Natural killer cell (primary cell): ENCODE data around the gene COL20A1. TPM values are rescaled to one million over a fixed set of nuclear protein-coding genes. Genes with fewer than 3 reads are reported as not detected.

Experiments
- ATAC-seq, 3 donors: fragments of 150-1000 bp in 2 of 3; fragments of 200-7000 bp in 1 of 3; cut with Tn5 transposase; 1 replicate in 1 of 3; 2 replicates in 2 of 3; pipeline ENCODE4 v1.10.0; 2021; ENCODE audit warnings: mild to moderate bottlenecking in 2 of 3, moderate library complexity in 2 of 3
- DNase-seq, 2 donors: peaks; one replicate each; pipeline versions ENCODE4 v3.0.0 to v3.0.0-alpha.2; 2013 to 2021; ENCODE audit warnings: mixed read lengths in 1 of 2
- H3K27ac ChIP-seq: one replicate; pipeline ENCODE4 v1.5.1; 2013; ENCODE audit warnings: mild to moderate bottlenecking, low read length
- H3K27me3 ChIP-seq: one replicate; pipeline ENCODE4 v1.6.1; 2013; ENCODE audit warnings: low read length; ENCODE audit not compliant: control insufficient read depth, insufficient read depth
- H3K36me3 ChIP-seq: one replicate; pipeline ENCODE4 v1.6.1; 2013; ENCODE audit warnings: low read length; ENCODE audit not compliant: control insufficient read depth, insufficient read depth
- H3K4me1 ChIP-seq: one replicate; pipeline ENCODE4 v1.6.1; 2013; ENCODE audit warnings: low read length; ENCODE audit not compliant: control insufficient read depth, insufficient read depth
- H3K4me3 ChIP-seq: one replicate; pipeline ENCODE4 v1.5.1; 2013; ENCODE audit warnings: low read length
- H3K9me3 ChIP-seq: one replicate; pipeline ENCODE4 v1.6.1; 2013; ENCODE audit warnings: low read length; ENCODE audit not compliant: control insufficient read depth, insufficient read depth
- H3K27ac Mint-ChIP-seq, 2 donors: one replicate each; pipeline ENCODE4 v1.8.0; 2022; ENCODE audit warnings: mild to moderate bottlenecking in 2 of 2, mixed read lengths in 2 of 2, moderate library complexity in 1 of 2
- H3K27me3 Mint-ChIP-seq, 2 donors: one replicate each; pipeline ENCODE4 v1.8.0; 2022; ENCODE audit warnings: low read depth in 2 of 2, mixed read lengths in 2 of 2
- H3K36me3 Mint-ChIP-seq: one replicate; pipeline ENCODE4 v1.8.0; 2022; ENCODE audit warnings: mixed read lengths
- H3K4me1 Mint-ChIP-seq, 2 donors: one replicate each; pipeline ENCODE4 v1.8.0; 2022; ENCODE audit warnings: mixed read lengths in 2 of 2
- H3K4me3 Mint-ChIP-seq: one replicate; pipeline ENCODE4 v1.8.0; 2022; ENCODE audit warnings: mild to moderate bottlenecking, moderate library complexity, mixed read lengths
- H3K9me3 Mint-ChIP-seq, 2 donors: one replicate each; pipeline ENCODE4 v1.8.0; 2022; ENCODE audit warnings: mixed read lengths in 2 of 2
- WGBS: methylation state at CpG from one replicate; pipeline ENCODE4 v1.1.7; 2013; ENCODE audit warnings: missing lambda C conversion rate; ENCODE audit not compliant: insufficient coverage; 5-methylcytosine and 5-hydroxymethylcytosine counted together
- intact Hi-C: fragments of 100-400 bp; cut with micrococcal nuclease; formaldehyde crosslinking; loops from one replicate; pipeline ENCODE4 v1.14.2; 2022
- total RNA-seq, 4 donors: library from RNA; stranded (reverse); fragments of 120-200 nt in 1 of 4; gene quantifications; one replicate each; pipeline versions ENCODE4 v1.2.3 to v1.2.4, GENCODE V29; 2013 to 2022
- TF ChIP-seq, protein P1 (sequence below): fragments of 200-600 bp; IDR thresholded peaks from one replicate; pipeline ENCODE4 v1.8.0; 2022; ENCODE audit warnings: antibody characterized with exemption

Gene COL20A1
- total RNA-seq, 3 donors from 2014 or later (not counting 1 experiment from before 2014, with no cell fraction given), result 0.12 to 0.33 TPM; not detected in 1

DNA sequence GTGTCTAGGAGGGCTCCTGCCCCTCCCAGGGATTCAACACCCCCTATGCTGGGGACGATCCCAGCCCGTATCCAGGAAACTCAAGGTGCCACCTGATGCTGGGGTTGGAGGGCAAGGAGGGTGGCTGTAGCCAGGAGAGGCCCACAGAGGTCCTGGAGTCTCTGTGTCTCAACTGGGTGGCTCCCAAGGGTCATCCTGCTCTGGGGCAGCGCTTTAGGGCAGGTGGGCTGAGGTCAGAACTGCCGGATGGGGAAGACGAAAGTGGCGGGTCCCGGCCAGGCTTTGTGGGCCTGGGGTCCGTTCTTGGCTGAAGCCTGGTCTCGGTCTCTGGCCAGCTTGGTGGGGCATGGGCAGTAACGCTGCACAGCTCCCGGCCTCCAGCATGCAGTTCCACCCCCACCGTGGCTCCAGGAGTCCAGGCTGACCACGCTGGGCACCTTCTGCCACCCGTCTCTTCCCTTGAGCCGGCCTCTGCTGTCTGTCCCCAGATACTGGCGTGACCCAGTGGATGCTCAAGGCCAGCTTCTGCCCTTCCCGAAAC is 2.8 kb upstream of the COL20A1 start:
- H3K9me3 ChIP-seq, result no peaks in the 10 kb centered on the region
- TF ChIP-seq, protein P1, sequence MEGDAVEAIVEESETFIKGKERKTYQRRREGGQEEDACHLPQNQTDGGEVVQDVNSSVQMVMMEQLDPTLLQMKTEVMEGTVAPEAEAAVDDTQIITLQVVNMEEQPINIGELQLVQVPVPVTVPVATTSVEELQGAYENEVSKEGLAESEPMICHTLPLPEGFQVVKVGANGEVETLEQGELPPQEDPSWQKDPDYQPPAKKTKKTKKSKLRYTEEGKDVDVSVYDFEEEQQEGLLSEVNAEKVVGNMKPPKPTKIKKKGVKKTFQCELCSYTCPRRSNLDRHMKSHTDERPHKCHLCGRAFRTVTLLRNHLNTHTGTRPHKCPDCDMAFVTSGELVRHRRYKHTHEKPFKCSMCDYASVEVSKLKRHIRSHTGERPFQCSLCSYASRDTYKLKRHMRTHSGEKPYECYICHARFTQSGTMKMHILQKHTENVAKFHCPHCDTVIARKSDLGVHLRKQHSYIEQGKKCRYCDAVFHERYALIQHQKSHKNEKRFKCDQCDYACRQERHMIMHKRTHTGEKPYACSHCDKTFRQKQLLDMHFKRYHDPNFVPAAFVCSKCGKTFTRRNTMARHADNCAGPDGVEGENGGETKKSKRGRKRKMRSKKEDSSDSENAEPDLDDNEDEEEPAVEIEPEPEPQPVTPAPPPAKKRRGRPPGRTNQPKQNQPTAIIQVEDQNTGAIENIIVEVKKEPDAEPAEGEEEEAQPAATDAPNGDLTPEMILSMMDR, result no peak
- Mint-ChIP-seq H3K4me1 (no peaks in the 10 kb centered on the region), H3K36me3 (no peaks in the 10 kb centered on the region), H3K27me3 (peaks cover 0 to 1% of the 10 kb centered on the region in 2 donors), H3K9me3 (no peaks in the 10 kb centered on the region), H3K4me3 (no peak overlapping the region), H3K27ac (no peak overlapping the region)
- H3K27me3 ChIP-seq, result no peaks in the 10 kb centered on the region
- 94% methylated on average over 17 of the region's 17 CpGs for WGBS
- H3K36me3 ChIP-seq, result peaks cover 10% of the 10 kb centered on the region
- DNase-seq, result no peak
- intact Hi-C loops, result no loop called here
- H3K27ac ChIP-seq, result no peak overlapping the region
- no peaks in the 10 kb centered on the region for H3K4me1 ChIP-seq
- ATAC-seq, result no peak
- H3K4me3 ChIP-seq, result no peak overlapping the region

DNA sequence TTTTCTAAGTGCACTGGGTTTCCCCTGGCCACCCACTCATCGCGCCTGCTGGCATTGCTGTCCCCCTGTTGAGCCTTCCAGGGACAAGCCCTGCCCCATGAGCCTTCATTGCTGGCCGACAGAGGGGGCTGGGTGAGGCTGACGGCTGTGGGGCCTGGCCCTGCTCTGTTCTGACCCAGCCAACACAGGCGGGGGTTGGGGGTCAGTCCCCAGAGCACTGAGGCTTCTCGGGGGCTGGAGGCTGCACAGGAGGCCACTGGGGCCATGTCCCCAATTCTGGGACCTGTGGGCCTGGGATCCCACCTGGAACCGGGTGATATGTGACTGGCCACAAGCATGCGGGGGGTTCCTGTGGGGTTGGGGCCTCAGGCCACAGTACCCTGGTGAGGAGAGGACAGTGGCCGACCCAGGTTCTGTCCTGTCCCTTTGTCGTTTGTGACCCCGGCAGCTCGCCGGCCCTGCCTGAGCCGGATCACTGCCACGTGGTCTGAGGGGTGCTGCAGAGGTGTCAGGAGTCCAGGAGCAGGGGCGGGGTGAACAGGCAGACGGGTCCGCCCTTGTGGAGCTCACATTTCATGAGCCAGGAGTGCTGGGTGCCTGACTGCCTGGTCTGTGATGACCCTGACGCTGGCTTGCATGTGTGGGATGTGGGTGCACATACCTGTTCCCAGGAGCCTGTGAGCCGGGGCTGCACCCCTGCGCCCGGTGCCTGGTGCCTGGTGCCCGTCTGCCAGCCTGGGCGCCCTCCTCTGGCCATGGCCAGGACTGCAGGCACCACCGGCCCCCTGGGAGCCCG is 2.1 kb upstream of the COL20A1 start:
- H3K4me1 ChIP-seq, result peaks cover 5% of the 10 kb centered on the region
- ATAC-seq (peak; percentile 56 to 74 (median 71)), DNase-seq (peak; percentile 59 to 72)
- H3K27ac ChIP-seq, result no peak overlapping the region
- H3K4me3 ChIP-seq, result no peak overlapping the region
- no peaks in the 10 kb centered on the region for H3K27me3 ChIP-seq
- no peaks in the 10 kb centered on the region for H3K9me3 ChIP-seq
- intact Hi-C loops, result no loop called here
- H3K27ac Mint-ChIP-seq, result no peak overlapping the region
- no peaks in the 10 kb centered on the region for H3K9me3 Mint-ChIP-seq
- H3K4me3 Mint-ChIP-seq, result no peak overlapping the region
- H3K27me3 Mint-ChIP-seq, result peaks cover 0 to 4% of the 10 kb centered on the region in 2 donors
- H3K36me3 Mint-ChIP-seq, result no peaks in the 10 kb centered on the region
- WGBS, result 60% methylated on average over 26 of the region's 26 CpGs
- TF ChIP-seq, protein P1, result peak; percentile 58
- H3K4me1 Mint-ChIP-seq, result no peaks in the 10 kb centered on the region
- H3K36me3 ChIP-seq, result peaks cover 8% of the 10 kb centered on the region

DNA sequence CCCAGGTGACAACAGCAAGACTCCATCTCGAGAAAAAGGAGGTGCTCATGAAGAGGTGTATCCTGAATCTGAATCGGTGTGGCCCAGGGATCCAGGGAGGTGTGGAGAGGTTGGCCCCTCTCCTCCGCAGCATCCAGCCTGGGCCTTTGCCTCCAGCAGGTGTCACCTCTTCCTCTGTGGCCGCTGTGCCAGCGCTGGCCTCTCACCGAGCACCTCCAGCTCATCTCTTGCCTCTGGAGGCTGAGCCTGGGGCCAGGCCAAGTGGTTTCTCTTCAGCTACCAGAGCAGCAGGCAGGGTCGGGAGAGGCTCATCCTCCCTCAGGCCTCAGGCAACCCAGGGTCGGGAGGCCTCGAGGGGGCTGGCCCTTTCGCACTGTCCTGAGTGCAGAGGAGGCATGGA is 1.2 kb upstream of the COL20A1 start:
- H3K36me3 ChIP-seq, result peaks cover 4% of the 10 kb centered on the region
- Mint-ChIP-seq H3K27ac (no peak overlapping the region), H3K27me3 (peaks cover 0 to 4% of the 10 kb centered on the region in 2 donors), H3K9me3 (no peaks in the 10 kb centered on the region), H3K4me1 (no peaks in the 10 kb centered on the region), H3K36me3 (no peaks in the 10 kb centered on the region), H3K4me3 (no peak overlapping the region)
- intact Hi-C loops, result no loop called here
- DNase-seq (no peak), ATAC-seq (no peak)
- H3K4me3 ChIP-seq, result no peak overlapping the region
- WGBS, result 90% methylated on average over 10 of the region's 10 CpGs
- H3K27me3 ChIP-seq, result no peaks in the 10 kb centered on the region
- no peak overlapping the region for H3K27ac ChIP-seq
- peaks cover 5% of the 10 kb centered on the region for H3K4me1 ChIP-seq
- no peaks in the 10 kb centered on the region for H3K9me3 ChIP-seq
- TF ChIP-seq, protein P1, result no peak
